Amygdala (tissue), 56 donors: Measurements from ENCODE around the gene SERPINB2.
"Not testable (repeated sequence)": the region's sequence is repeated elsewhere in the genome, so short reads cannot be mapped to it uniquely, and the experiment has no call there.

Experiments
- DNase-seq, 56 donors: peaks; one replicate each; lab custom pipeline; 2025; lab: John Stamatoyannopoulos, UW

The SERPINB2 gene

DNA sequence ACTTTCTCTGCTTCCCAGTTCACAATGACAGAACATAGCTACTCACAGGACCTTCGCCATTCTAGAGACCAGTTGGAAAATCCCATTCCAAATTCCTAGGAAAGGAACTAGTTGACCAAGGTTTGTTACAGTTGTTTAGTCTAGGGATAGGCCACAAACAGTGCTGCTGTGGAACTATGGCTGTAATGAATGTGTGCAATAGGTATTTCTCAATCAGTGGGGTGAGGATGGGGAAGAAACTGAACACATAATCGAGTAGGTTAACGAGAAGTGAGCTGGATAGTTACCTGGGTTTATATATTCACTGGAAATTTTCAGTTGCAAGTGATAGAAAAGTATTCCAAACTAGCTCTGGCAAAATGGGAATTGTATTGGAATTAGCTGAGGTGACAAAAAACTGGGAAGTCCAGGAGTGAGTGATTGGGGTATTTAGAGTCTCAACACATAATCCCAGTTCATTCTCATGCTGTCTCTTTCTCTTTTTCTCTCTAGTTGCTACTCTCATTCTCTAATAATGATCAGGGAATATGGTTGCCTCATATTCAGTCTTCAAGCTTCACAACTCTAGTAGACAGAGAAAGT, 43.4 kb downstream of the SERPINB2 start:
- no peak for DNase-seq

DNA sequence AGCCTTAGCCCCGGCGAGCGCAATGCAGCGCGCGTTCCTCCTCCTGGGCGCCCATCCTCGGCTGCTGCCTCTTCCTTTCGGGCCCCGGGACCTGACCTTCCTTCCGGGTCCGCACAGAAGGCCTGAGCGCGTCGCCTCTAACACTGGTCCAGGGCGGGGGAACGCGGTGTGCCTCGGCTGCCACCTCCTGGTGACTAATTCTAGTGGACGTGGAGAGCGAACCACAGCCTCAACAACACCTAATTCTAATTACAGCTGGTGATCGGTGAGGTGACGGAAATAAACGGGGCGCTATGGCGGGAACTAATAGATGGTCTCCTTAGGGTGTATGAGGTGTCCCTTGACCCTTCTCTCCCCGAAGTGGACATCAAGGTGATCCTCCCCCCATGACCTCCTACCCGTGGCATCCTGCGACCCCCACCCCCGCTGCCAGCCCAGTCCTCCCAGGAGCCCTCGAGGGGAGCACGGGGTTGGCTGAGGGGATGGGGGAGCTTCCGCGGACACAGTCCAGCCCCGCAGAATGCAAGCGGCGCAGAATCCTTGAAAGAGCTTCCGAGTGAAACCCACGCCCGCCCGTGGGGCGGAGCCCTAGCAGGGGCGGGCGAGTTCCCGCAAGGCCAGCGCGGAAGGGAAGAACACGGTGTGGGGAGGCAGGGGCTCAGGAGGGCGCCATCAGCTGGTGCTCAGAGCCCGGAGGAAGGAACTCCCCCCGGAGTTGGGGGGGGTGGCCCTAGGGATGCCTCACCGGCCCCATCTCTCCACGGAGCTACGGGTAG, 48.8 kb downstream of the SERPINB2 start:
- peak in 53 of 56 donors; percentile 4 to 79 (median 53) for DNase-seq

DNA sequence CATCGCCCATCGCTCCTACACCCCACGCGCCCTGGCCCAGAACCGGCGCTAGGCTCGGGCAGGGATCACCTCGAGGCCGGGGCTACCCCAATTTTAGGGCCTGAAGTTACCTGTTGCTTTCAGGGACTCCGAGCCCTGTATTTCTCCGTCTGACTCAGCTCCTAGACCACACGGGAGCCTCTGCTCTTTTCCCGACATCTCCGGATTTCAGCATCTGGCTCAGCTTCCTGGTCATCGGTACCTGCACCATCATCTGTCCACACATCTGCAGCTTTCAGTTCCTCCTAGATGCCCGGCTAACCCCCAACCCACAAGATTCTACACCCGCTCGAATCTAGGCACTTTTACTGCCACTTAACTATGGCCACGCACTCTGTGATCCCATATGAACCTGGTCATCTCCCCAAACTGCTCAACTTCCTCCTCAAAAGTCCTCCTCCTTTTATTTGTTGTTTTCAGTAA, 49.5 kb downstream of the SERPINB2 start:
- DNase-seq, result no peak

DNA sequence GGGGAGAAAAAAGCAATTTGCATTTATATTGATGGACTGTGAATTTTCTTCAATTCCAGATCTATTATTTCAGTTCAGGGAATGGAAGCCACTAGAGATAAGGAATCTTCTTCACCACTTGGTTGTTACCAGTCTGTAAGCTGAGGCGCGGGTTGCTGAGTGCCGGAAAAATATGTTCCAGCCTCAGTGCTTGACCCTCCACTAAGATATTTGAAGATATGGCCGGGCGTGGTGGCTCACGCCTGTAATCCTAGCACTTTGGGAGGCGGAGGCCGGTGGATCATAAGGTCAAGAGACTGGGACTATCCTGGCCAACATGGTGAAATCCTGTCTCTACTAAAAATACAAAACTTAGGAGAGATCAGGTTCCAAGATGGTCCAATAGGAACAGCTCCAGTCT, 52.5 kb downstream of the SERPINB2 start:
- no peak for DNase-seq

DNA sequence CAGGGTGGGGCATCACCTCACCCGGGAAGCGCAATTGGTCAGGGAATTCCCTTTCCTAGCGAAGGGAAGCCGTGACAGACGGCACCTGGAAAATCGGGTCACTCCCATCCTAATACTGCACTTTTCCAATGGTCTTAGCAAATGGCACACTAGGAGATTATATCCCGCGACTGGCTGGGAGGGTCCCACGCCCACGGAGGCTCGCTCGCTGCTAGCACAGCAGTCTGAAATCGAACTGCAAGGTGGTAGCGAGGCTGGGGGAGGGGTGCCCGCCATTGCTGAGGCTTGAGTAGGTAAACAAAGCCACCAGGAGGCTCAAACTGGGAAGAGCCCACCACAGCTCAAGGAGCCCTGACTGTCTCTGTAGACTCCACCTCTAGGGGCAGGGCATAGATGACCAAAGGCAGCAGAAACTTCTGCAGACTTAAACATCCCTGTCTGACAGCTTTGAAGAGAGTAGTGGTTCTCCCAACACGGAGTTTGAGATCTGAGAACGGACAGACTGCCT, 53.1 kb downstream of the SERPINB2 start:
- DNase-seq, result not testable (repeated sequence)

- DNase-seq, result no peak
Observed at GRCh38 chr18:63947051-63947790, 59.7 kb downstream of the SERPINB2 start.

GRCh38 chr18:63949068-63949737, 61.7 kb downstream of the SERPINB2 start, which contains the start of gene HMSD:
HMSD (plus strand) TSS chr18:63949301; CDS start chr18:63953456, 4,155 bp downstream.
- DNase-seq, result peak in 44 of 56 donors; percentile 6 to 79 (median 39)

DNA sequence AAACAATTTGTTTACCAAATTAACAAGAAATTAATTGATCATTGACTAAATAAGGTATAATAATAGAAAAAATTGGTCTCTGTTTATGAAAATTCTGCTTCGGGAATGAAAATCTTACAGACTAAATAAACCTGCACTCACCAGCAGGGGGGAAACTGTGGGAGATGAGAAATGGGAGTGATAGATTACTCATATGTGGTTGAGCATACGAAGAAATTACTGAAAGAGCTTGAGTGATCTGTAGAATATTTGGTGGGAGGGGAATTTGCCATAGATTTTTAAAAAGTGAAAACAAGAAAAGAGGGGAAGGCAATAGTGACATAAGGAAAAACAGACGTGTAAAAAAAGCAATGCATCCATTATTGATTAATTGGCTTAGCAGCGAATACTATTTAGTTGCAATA, 63.8 kb downstream of the SERPINB2 start:
- DNase-seq, result no peak
